GM19324 (cell line): Measurements from ENCODE around the gene UCN.

Experiments
- ATAC-seq: cut with Tn5 transposase; IDR thresholded peaks from one replicate; pipeline ENCODE4 v1.9.1; 2021; ENCODE audit warnings: mild to moderate bottlenecking, moderate library complexity; ENCODE audit not compliant: unreplicated experiment, low FRiP score

UCN gene

GRCh38 chr2:27263287-27264252 is 44.7 kb downstream of the UCN start:
- ATAC-seq: no peak

- no peak for ATAC-seq
Measured at GRCh38 chr2:27262379-27263286, 45.6 kb downstream of the UCN start, which contains the start of gene SLC30A3. TSS of gene SLC30A3 (minus strand) at chr2:27263047. CDS start at chr2:27262906, 141 bp downstream.

GRCh38 chr2:27261926-27262298 is 46.3 kb downstream of the UCN start:
- ATAC-seq: no peak

DNA sequence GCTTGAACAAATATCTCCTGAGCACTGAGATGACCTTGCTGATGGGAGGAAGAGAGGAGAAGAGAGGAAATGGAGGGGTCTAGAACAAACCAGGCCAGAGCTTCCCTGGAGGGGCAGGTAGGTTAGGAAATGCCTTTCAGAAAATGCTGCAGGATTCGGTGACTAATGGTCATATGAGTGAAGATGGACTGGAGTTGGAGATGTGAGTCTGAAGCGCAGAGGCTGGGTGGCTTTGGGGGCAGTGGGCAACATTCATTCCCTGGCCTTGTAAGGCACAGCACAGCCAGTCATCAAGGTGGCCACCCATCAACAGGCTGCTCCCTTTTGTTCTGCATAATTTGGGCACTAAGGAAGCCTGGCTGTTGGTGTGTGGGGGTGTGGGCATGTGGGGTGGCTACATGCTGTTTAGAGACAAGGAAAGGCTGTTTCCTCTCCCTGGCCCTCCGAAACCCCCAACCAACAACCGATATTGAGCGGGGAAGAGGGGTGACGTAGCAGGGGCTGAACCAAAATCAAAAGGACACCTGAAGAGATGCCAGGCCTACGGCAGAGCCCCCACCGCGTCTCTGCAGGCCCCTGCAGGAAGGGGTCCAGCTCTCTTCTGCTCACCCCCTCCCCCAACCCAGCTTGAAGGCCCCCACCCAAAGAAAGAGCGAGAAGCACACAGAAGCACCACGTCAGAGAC is 46.9 kb downstream of the UCN start:
- no peak for ATAC-seq

- no peak for ATAC-seq
Measured at GRCh38 chr2:27258051-27258450, 50.2 kb downstream of the UCN start.
